Middle frontal gyrus (tissue), 1 donor: ENCODE results near the gene PACS1.

Experiments
- DNase-seq: peaks from one replicate; pipeline ENCODE4 v3.0.0-alpha.2; 2015; ENCODE audit warnings: low spot score; ENCODE audit errors: extremely low spot score

Gene PACS1

GRCh38 chr11:66181632-66182315 lies 111.7 kb downstream of the PACS1 start:
- DNase-seq = no peak

GRCh38 chr11:66183494-66184048 lies 113.5 kb downstream of the PACS1 start:
- no peak for DNase-seq

- no peak for DNase-seq
Observed at GRCh38 chr11:66184728-66185127, 114.7 kb downstream of the PACS1 start.

DNA sequence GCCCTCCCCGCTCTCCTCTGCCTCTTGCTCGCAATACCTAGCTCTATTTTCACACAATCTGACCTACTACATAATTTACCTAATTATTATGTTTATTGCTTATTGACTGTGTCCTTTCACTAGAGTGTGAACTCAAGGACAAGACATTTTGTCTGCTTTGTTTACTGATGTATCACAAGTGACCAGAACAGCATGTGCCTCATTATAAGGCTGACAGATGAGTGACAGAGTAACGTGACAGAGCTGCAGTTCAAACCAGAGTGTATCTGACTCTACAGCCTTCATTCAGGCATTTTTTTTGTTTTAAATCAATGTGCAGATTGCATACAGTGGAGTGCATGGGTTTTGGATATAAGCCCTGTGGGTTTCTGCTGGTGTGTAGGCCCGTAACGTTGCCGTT lies 116.4 kb downstream of the PACS1 start:
- no peak for DNase-seq

DNA sequence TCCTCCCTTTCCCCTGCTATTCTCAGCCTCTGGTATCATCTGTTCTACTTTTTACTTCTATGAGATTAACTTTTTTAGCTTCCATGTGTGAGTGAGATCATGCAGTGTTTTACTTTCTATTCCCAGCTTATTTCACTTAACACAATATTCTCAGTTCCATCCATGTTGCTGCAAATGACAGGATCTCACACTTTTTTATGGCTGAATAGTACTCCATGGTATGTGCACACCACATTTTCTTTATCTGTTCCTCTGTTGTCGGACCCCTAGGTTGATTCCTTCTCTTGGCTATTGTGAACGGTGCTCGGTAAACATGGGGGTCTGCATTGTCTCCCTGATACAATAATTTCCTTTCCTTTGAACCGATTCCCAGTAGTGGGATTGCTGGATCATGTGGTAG lies 117.4 kb downstream of the PACS1 start:
- no peak for DNase-seq

DNA sequence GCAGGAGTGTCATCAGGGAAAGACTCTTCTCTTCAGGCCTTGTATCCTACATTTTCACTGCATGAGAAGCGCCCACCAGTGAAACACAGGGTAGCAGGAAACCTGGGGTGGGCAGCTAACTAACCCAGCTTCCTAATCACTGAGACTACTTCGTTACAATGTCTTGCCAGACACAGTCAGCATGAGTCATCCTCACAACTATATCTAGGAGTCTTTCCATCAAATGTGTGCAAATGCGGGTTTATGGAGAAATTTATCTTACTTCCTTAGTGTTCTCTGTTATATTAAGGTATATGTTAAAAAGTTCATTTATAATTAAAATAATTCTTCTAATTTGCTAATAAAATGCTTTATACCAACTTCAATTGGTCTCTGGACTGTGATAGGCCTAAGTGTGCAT lies 118.5 kb downstream of the PACS1 start:
- no peak for DNase-seq

- DNase-seq = no peak
Observed at GRCh38 chr11:66189031-66189745, 119.1 kb downstream of the PACS1 start.

DNA sequence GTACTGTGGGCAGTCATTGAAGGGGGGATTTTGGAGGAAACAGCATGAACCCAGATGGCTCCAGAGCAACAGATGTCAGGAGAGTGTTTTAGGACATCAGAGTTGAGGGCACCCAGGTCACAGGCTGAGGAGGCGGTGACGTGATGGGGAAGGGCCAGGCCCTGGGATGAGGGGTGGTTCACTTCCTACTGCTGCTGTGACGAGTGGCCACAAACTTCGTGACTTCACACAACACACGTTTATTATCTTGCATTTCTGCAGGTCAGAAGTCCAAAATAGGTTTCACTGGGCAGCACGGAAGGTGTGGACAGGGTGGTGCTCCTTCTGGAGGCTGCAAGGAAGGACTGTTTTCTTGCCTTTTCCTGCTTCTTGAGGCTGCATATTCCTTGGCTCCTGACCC lies 120.7 kb downstream of the PACS1 start:
- no peak for DNase-seq

DNA sequence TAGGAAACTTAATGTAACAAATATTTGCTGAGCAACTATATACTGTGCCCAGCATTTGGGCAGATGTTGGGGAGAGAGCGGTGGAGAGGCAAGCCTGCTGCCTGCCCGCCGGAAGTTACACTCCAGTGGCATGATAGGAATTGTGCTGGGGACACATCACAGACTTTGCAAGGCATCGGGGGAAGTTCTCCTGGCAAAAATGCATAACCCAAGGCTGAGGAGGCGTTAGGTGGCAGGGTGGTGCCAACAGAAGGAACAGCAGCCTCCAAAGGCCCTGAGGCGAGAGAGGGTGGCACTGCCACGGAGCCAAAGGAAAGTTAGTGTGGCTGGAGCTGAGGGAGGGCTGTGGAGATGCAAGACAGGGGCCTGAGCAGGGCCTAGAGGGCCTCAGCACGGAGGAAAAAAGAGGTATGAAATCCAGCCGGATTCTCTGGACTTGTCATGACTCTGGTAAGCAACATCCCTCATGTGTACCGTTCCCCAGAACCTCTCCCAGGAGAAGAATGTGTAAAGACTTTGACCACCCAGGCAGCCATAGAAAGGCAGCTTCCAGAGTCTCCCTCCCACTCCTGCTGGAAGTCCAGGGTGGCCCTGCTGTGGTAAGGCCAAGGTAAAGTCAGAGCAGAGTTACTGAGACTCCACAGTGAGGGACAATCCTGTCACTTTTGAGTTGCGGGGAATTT lies 122.2 kb downstream of the PACS1 start:
- no peak for DNase-seq

DNA sequence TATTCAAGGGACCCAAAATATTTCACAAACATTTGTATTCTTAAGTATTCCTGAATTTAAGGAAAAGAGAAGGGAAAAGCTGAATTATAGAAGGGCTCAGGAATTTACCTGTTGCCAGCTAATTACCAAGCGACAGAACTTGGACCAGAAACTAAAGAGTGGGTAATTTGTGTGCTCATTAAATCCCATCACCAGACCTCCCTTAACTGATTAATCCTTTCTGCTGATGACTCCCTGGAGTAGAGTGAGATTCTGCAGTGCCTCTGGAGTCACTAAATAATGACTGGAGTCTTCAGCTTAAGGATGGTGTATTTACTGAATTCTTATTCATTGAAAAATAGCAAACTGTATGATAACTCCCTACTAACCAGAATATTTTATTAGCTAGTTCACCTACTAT lies 124.3 kb downstream of the PACS1 start:
- DNase-seq = no peak

- no peak for DNase-seq
Observed at GRCh38 chr11:66195867-66196266, 125.8 kb downstream of the PACS1 start.

- no peak for DNase-seq
Observed at GRCh38 chr11:66203847-66204246, 133.8 kb downstream of the PACS1 start.

DNA sequence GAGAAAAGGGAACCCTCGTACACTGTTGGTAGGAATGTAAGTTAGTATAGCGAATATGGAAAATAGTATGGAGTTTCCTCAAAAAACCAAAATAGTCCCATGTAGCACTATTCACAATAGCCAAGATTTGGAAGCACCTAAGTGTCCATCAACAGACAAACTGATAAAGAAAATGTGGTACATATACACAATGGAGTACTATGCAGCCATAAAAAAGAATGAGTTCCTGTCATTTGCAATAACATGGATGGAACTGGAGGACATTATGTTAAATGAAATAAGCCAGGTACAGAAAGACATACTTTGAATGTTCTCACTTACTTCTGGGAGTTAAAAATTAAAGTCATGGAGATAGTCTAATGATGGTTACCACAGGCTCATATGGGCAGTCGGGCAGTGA lies 134.3 kb downstream of the PACS1 start:
- DNase-seq = no peak

DNA sequence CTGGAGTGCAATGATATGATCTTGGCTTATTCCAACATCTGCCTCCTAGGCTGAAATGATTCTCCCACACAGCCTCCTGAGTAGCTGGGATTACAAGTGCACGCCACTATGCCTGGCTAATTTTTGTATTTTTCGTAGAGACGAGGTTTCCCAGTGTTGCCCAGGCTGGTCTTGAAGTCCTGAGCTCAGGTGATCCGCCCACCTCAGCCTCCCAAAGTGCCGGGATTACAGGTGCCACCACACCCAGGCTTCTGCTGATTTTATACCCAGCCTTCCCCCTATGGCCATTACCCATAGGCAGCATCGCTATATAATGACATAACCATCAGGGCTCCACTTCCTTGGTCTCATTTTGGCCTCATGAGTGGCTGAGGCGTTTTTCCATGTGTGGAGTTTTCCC lies 137.7 kb downstream of the PACS1 start:
- no peak for DNase-seq

DNA sequence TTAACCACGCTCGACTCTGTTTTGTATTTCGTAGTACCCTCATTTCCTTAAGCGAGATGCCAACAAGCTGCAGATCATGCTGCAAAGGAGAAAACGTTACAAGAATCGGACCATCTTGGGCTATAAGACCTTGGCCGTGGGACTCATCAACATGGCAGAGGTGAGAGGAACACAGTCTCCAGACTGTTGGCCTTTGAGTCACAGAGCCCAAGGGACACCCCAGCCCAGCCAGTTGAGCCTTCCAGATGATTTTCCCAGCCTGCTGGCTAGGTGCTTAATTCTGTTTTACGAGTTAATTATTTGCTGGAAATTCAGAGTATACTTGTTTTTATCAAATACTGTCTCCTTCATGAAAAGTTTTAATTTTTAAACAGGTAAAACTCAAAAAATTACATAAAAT lies 141.0 kb downstream of the PACS1 start:
- no peak for DNase-seq

DNA sequence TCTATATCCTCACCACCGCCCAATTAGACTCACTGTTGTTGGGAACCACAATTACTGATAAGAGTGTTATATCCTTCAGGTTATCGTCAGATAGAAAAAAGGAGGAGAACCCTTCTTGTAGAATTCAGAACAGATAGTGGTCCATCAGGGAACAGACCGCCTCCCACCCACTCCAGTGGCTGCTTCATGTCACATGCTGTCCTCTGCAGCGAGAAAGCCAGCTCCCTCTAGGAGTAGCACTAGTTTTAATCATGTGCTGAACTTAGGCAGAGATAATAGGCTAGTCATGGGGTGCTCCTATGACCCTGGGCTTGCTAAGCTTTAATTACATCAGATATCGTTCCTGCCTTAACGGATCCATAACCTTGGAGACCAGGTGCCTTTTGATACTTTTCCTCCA lies 146.8 kb downstream of the PACS1 start:
- no peak for DNase-seq

- DNase-seq = no peak
Observed at GRCh38 chr11:66218036-66218435, 148.0 kb downstream of the PACS1 start.

DNA sequence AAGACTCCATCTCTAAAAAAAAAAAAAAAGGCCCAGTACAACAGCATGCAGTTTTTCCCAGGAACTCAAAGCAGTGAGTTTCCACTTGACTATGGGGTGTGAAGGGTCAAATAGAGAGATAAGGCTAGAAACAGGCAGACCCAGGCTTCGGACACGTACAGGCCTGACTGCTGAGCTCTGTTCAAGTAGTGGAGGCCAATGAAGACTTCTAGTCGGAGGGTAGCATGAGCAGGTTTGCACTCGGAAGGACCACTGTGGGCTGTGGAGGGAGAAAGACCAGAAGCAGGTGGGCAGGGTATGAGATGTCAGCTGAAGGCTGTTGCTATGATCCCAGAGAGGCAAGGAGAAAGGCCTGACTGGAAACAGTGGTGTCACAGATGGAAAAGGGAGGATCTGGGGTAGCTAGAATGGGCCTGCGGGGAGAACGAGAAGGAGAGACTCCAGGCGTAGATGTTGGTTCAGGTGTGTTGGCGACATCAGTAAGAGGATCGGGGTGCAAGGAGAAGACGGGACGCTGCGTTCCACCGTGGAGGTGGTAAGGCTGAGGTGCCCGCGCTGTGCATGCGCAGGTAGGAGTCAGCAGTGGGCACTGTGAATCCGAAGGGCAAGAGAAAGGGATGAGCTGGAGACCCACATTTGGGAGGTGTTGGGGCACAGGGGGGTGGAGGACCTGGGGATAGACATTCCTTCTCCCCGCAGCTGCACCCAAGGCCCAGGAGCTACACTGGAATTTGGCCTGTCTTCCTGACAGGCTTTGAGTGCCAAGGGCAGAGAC lies 149.0 kb downstream of the PACS1 start:
- no peak for DNase-seq

DNA sequence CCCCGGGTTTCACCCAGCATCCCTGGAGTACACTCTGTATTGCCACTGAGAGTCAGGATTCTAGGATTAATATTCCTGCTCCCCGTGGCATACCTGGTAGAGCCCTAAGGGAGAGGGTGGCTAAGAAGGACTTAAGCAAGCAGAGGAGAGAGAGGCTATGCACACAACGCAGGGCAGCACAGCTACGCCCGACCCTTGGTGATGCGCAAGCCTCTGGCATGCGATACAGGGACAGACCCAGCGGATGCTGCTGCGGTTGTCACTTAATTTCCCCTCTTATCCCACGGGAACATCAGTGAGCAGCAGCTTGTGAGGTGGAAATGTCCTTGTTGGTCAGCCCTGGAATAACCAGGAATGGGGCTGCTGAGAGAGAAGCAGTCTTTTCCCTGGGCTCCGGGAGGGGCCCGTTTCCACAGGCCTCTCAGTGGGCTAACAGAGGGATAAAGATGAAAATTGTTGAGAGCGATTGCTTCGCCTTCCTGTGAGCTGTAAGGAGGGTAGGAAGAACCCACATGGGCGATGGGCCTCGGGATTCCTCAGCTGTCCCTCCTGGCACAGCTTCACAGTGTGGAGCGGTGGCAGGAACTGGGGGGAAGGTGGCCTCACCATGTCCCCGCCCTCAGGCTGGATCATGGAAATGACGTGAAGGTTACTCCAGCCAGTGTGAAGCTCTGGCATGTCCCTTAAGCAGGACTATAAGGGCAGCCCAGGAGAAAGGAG lies 149.9 kb downstream of the PACS1 start:
- no peak for DNase-seq

GRCh38 chr11:66220566-66220935 lies 150.5 kb downstream of the PACS1 start:
- no peak for DNase-seq

GRCh38 chr11:66221012-66221411 lies 150.9 kb downstream of the PACS1 start:
- DNase-seq = no peak
